HG02884 (cell line): Measurements from ENCODE around the gene PMVK.

Experiments used
- ATAC-seq: cut with Tn5 transposase; IDR thresholded peaks from one replicate; pipeline ENCODE4 v1.9.1; 2021; ENCODE audit warnings: mild to moderate bottlenecking, moderate library complexity; ENCODE audit not compliant: unreplicated experiment

The PMVK gene

GRCh38 chr1:154951901-154952657, 15.6 kb upstream of the PMVK start:
- ATAC-seq = no peak

GRCh38 chr1:154948079-154948478, 11.6 kb upstream of the PMVK start:
- no peak for ATAC-seq

- no peak for ATAC-seq
Measured at GRCh38 chr1:154945962-154946850, 9.7 kb upstream of the PMVK start.

- no peak for ATAC-seq
Measured at GRCh38 chr1:154945160-154945961, 8.8 kb upstream of the PMVK start.

GRCh38 chr1:154944401-154945159, 8.1 kb upstream of the PMVK start:
- ATAC-seq = no peak

GRCh38 chr1:154943649-154944400, 7.3 kb upstream of the PMVK start:
- no peak for ATAC-seq

- no peak for ATAC-seq
Measured at GRCh38 chr1:154941333-154942013, 5.0 kb upstream of the PMVK start.

GRCh38 chr1:154940651-154941194, 4.2 kb upstream of the PMVK start:
- no peak for ATAC-seq

- ATAC-seq = no peak
Measured at GRCh38 chr1:154940213-154940560, 3.7 kb upstream of the PMVK start.

- ATAC-seq = no peak
Measured at GRCh38 chr1:154938604-154939399, 2.3 kb upstream of the PMVK start.

GRCh38 chr1:154937988-154938386, 1.5 kb upstream of the PMVK start:
- no peak for ATAC-seq

- ATAC-seq = peak; percentile 56
Measured at GRCh38 chr1:154937085-154937987, 817 bp upstream of the PMVK start.

- ATAC-seq = no peak
Measured at GRCh38 chr1:154935749-154936554, 567 bp downstream of the PMVK start.

GRCh38 chr1:154934358-154934948, 2.1 kb downstream of the PMVK start:
- ATAC-seq = no peak

GRCh38 chr1:154931940-154932487, 4.5 kb downstream of the PMVK start:
- no peak for ATAC-seq

- ATAC-seq = no peak
Measured at GRCh38 chr1:154926201-154926600, 10.3 kb downstream of the PMVK start.
